GM19397 (cell line): ENCODE results near the gene DEDD2.

ENCODE experiments used
- ATAC-seq: cut with Tn5 transposase; IDR thresholded peaks from one replicate; pipeline ENCODE4 v1.9.1; 2021; ENCODE audit warnings: mild to moderate bottlenecking, moderate library complexity; ENCODE audit not compliant: unreplicated experiment

DEDD2 gene

DNA sequence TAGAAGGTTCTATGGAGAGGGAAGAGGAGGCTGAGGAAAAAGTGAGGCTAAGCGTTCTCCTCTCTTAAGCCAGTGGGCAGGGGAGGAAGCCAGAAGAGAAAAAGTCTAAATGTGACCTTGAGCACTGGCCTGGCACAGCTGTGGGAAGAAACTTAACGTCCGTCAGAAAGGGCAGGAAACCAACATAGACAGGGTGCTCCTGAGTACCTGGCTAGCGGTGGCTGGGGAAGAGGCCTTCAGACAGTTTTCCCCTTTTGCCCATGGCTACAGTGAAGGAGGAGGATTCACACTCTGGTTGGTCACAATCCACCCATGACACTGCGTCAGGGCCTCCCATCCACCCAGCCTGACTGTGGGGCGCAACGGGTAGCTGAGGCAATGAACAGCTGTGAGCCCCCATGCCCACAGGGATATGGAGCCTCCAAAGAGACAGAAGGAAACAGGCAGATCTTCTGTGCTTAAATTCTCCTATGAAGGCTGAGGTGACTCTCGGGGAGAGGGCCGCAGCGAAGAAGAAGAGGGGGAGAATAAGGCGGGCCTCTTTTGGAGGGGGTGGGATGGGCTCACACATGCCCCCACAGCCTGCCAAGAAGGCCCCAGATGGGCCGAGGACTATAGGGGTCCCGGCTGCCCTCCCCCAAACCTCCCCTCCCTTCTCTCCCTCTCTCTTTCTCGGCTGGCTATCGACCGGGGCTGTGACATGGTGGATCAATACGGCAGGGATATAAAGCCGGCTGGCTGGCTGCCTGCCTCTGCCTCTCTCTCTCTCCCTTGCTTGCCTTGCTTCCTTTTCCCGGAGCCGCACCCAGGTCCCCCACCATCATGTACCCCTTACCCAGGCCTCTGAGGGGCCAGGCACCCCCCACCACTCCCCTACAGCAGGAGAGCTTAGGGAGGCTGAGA lies 65.4 kb downstream of the DEDD2 start:
- ATAC-seq = no peak

DNA sequence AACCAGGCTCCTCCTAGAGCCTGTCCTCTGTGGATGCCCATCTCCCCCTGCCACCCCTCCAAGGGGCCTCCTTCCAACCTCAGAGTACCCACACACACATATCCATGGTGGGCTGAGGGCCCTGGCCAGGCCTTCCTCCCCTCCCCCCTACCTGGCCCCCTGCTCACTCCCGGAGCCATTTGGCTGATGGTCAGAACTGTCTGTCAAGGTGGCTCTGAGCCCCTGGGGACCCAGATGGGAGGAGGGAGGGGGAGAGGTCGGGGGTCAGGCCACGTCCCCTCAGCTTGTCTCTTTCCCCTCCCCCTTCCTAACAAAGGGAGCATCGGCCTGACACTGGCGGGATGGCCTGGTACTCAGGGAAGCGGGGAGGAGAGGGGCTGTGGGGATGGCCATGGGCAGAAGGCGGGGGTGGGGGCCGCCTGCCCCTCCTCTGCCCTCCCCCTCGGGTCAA lies 66.5 kb downstream of the DEDD2 start:
- ATAC-seq = no peak

DNA sequence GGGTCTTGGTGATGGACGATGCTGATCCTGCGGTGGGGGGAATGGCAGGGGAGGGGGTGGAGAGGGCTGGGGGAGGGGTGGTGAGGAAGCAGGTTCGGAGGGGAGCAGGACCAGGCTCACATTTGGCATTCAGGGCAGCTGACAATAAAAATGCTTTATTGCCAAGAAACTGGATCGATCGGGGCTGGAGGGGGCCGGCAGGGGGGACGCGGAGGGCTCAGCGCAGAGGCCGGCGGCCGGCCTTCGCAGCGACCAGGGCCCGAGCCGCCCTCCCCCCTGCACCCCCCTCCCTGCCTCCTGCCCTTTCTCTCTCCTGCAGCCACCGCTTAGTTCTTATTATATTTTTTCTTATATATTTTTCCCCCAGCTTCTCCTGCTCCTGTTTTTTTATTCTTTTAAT lies 67.1 kb downstream of the DEDD2 start:
- no peak for ATAC-seq

DNA sequence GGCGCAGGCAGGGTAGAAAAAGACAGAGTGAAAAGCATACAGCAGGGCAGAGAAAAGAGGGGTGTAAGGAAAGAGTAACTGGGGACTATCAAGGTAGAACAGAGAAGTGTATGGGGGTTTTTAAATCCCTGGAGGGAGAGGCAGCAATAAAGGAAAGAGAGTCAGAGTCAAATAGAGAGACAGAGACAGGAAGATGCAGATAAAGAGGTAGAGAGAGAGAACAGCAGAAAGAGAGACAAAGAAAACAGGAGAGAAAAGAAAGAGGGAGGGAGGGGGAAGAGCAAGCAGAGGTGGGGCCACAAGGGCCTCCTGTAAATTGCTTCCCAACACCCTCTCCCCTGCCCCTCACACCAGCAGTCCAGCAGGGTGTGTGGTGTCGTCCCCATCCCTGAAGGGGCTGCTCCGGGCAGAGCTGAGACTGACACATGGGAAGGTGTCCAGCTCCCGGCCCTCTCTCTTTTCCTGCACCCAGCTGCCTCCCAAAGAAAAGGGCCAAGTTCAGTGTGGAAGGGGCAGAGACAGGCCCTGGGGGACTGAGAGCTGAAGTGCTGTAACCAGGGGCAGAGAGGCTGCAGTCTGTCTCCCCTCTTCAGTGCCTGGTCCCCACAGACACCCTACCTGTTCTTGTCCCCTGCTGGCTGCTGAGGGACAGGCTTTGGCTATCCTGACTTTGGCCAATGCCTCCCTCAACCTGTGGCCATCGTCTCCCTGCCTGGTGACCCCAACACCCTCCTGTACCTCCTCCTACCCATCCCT lies 67.9 kb downstream of the DEDD2 start:
- ATAC-seq = no peak
